Measurements from ENCODE around the gene CBFA2T2.

- TF ChIP-seq CTCF (IDR thresholded peaks at IDR 0.05) (no peak), POLR2A (IDR thresholded peaks at IDR 0.05) (no peak)
Observed at GRCh38 chr20:33687993-33688937, 198.4 kb downstream of the CBFA2T2 start.
